Kidney epithelial cell (primary cell): ENCODE data around the gene NBPF9. TPM values are rescaled to one million over a fixed set of nuclear protein-coding genes. Genes with fewer than 3 reads are reported as not detected.
"Not testable (repeated sequence)": the region's sequence is repeated elsewhere in the genome, so short reads cannot be mapped to it uniquely, and the experiment has no call there.

Experiments used
- DNase-seq: peaks from one replicate; pipeline ENCODE4 v3.0.0-alpha.2; 2010; ENCODE audit warnings: low read depth
- H3K27me3 ChIP-seq: 2 replicates; pipeline ENCODE4 v1.6.0; 2011; ENCODE audit warnings: low read length; ENCODE audit not compliant: control insufficient read depth, insufficient read depth
- H3K36me3 ChIP-seq: 2 replicates; pipeline ENCODE4 v1.5.1; 2011; ENCODE audit warnings: low read length; ENCODE audit not compliant: control insufficient read depth, insufficient read depth
- H3K4me3 ChIP-seq: 2 replicates; pipeline ENCODE4 v1.5.1; 2011; ENCODE audit warnings: low read depth, mild to moderate bottlenecking, control low read depth, low read length
- total RNA-seq: library from RNA; depleted of rRNA; stranded (reverse); fragments of >200 nt; gene quantifications from 2 replicates; pipeline ENCODE4 v1.2.3, GENCODE V29; 2015

NBPF9 gene
- total RNA-seq, 1 donor from 2014 or later: 24.4 TPM

DNA sequence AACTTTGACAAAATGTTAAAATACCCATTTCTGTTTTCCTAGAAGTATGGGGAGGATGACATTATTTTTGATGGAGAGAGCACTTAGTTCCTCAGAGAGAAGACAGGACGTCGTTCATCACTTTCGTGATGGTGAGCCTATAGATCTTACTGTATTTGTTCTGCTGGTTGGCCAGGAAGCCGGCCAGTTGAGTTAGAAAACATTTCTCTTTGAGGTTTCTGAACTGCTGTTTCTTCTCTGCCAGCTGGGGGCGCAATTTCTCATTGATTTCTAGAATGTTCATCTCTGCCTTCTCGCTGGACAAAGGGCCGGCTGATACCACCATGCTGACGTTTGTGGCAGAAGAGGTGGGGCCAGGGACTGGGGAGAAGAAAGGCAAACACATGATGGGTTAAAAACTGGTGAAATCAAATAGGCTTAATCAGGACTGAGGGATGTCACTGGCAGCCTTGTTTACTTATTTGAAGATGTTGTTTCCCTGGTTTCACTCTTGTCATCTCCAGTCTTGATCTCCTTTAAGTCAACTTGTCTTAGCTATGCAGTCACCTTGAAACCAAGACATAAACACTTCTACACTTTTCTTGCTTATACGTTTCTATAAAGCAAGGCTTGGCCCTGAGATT lies 27.7 kb downstream of the NBPF9 start:
- DNase-seq, H3K4me3 ChIP-seq, H3K27me3 ChIP-seq, H3K36me3 ChIP-seq: not testable (repeated sequence)

DNA sequence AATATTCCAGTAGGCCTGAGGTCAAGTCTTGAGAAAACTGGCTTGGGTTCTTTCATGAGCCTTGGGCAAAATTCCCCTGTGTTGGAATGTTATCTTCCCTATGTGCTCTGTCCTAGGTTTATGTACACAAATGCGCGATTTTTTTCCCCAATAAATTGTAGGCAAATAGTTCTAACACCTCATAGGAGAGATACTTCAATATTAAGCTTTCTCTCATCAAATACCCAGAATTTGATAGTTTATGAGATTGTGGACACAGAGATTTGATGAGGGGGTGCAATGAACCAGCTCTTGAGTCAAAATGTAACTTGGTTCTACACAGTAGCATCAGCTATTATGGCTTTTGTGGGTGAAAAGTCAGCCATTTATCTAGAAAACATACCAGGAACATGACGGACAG lies 38.7 kb downstream of the NBPF9 start:
- not testable (repeated sequence) for H3K27me3 ChIP-seq, H3K36me3 ChIP-seq, H3K4me3 ChIP-seq, DNase-seq

DNA sequence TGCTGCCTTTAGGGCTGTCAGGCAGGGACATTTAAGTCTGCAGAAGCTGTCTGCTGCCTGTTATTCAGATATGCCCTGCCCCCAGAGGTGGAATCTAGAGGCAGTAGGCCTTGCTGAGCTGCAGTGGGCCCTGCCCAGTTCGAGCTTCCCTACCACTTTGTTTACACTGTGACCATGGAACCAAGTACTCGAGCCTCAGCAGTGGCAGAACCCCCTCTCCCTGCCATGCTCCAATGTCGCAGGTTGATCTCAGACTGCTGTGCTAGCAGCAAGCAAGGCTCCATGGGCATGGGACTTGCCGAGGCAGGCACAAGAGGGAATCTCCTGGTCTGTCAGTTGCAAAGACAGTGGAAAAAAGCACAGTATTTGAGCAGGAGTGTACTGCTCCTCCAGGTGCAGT lies 60.3 kb downstream of the NBPF9 start:
- not testable (repeated sequence) for DNase-seq, H3K4me3 ChIP-seq, H3K27me3 ChIP-seq, H3K36me3 ChIP-seq

DNA sequence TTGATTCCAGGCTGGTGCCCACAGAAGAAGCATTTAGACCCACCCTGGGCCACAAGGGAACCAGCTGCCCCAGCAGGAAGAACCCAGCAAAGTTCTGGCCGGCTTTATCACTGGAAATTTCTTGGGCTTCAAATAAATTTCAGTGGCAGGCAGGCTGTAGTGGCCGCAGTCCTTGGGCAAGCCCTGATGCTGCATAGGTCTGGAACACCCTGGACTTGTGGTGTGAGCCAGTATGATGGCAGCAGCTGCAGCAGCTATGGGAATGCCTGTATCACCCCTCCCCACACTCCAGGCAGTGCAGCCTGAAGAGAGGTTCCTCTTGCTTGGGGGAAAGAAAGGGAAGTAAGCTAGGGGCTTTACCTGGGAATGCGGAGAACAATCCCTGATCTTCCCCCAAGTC lies 69.4 kb downstream of the NBPF9 start:
- not testable (repeated sequence) for H3K4me3 ChIP-seq, H3K36me3 ChIP-seq, DNase-seq, H3K27me3 ChIP-seq

DNA sequence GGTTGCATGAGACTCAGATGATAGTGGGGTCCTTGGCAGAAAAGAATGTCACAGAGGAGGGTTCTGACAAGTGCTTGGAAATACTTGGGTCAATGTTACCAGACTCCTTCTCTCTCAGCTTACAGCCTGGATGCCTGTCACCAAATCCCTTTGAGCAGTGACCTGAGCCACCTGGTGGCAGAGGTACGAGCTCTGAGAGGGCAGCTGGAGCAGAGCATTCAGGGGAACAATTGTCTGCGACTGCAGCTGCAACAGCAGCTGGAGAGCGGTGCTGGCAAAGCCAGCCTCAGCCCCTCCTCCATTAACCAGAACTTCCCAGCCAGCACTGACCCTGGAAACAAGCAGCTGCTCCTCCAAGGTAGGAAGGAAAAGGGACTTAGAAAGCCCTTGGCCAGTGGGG lies 79.0 kb downstream of the NBPF9 start:
- not testable (repeated sequence) for DNase-seq, H3K27me3 ChIP-seq, H3K36me3 ChIP-seq, H3K4me3 ChIP-seq

DNA sequence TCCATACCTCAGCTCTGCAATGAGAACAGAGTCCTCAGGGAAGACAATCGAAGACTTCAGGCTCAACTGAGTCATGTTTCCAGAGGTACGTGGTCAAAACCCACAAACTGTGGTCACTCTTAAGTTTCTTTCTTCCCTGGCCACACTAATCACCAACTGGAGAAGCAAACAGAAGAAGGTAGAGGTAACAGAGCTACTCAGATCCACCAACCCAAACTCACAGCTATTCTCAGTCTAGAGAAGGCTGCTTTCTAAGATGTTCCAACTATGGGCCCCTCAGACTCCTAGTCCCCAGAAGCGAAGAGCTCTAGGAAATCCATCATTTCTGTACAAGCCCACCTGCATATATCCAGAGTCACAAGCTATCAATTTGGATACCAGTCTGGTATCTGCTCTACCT lies 84.8 kb downstream of the NBPF9 start:
- DNase-seq, H3K36me3 ChIP-seq, H3K4me3 ChIP-seq: not testable (repeated sequence)

DNA sequence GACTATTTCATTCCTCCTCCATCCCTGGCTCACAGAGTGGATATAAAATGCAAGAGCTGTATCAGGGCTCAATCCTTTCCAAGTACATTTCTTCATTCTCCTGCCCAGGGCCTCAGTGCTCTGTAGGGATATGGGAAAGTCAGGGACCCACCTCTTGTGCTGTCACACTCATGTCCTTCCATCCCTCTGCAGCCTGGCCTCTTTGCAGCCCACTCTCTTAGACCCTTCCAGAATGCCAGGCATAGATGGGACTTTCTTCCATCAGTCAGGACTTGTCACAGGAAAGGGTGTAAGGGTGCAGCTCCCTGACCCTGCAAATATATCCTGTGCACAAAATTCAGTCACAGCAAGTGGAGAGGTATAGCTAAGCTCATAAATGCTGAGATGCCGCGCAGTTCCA lies 86.7 kb downstream of the NBPF9 start:
- not testable (repeated sequence) for H3K4me3 ChIP-seq, DNase-seq, H3K27me3 ChIP-seq, H3K36me3 ChIP-seq

More for the DNA sequence above, 84.8 kb downstream of the NBPF9 start:
- H3K27me3 ChIP-seq: not testable (repeated sequence)

DNA sequence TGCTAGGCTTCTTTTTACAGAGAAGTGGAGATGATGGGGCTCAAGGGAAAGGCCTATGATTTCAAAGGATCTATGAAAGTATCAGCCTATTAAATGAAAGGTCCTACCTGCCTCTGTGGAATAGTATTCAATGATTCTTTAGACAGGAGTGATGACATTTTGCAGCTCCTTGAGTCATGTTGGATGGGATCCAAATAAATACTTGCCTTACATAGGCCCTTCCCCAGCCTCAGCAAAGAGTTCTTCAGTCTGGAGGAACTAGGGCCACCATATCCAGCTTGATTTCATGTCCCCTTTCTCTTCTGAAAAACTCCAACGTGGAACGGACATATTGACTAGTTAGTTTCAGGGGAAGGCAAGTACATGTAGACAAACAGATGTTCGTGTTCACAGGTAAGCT lies 87.8 kb downstream of the NBPF9 start:
- not testable (repeated sequence) for H3K4me3 ChIP-seq, DNase-seq, H3K27me3 ChIP-seq, H3K36me3 ChIP-seq

DNA sequence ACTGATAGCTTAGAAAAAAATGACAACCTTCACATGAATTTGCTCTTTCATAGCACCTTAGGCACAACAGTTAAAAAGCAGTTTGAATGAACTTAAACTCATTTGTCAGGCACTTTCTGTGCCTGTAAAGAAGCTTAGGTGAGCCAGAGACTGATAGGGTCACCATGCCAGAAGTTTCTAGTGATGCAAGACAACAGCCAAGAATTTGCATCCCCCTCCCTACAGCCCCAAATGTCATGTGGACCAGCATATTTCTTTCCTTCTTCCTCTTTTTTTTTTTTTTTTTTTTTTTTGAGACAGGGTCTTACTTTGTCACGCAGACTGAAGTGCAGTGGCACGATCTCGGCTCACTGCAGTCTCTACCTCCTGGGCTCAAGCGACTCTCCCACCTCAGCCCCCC lies 89.8 kb downstream of the NBPF9 start:
- not testable (repeated sequence) for H3K4me3 ChIP-seq, DNase-seq, H3K27me3 ChIP-seq, H3K36me3 ChIP-seq

DNA sequence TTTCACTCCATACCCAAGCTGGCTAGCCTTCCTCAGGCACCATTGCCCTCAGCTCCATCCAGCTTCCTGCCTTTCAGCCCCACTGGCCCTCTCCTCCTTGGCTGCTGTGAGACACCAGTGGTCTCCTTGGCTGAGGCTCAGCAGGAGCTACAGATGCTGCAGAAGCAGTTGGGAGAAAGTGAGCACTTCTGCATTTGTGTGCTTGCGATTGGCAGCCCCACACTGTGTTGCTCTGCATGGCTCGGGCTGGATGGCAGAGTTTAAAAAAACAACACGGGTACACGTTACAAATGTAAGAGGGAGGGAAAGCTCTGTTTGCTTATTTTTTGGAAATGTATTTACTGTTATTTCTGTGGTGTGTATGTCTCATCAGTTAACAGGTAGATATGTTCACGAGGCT lies 90.8 kb downstream of the NBPF9 start:
- H3K36me3 ChIP-seq, H3K4me3 ChIP-seq, H3K27me3 ChIP-seq, DNase-seq: not testable (repeated sequence)

DNA sequence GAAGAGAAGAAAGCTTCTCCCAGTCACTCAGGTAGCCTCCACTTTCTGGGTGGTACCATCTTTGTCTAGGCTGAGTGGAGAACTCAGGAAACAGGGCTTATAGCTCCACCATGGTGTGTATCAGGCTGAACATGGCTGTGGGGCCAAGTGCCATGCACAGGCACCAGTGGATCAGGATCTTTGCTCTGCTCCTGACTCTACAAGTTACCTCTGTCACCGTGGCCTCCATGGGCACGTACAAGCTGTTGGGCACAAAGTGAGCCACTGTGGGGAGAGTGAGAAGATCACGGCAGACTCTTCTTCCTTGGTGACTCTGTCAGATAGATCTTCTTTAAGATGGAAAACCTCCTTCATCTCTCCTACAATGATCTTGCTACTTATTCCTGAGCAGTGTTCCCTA lies 93.6 kb downstream of the NBPF9 start:
- not testable (repeated sequence) for H3K4me3 ChIP-seq, H3K36me3 ChIP-seq, H3K27me3 ChIP-seq, DNase-seq

DNA sequence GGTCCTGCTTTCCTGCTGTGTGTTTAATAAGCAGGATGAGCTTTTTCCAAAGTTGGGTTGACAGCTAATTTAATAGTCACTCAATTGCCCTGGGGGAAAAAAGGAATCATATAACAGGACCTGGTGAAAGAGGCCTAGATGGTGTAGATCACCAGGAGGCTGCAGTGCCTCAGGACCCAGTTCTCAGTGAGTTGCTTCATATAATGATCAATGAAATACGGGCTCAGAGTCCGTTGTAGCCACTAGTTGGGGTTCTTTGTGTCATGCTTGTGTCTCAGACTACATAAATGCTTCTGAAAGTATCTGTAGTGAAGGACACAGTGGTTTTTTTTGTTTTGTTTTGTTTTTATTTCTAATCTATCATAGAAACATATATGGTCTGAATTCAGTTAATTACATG lies 94.6 kb downstream of the NBPF9 start:
- not testable (repeated sequence) for H3K36me3 ChIP-seq, H3K27me3 ChIP-seq, H3K4me3 ChIP-seq, DNase-seq

DNA sequence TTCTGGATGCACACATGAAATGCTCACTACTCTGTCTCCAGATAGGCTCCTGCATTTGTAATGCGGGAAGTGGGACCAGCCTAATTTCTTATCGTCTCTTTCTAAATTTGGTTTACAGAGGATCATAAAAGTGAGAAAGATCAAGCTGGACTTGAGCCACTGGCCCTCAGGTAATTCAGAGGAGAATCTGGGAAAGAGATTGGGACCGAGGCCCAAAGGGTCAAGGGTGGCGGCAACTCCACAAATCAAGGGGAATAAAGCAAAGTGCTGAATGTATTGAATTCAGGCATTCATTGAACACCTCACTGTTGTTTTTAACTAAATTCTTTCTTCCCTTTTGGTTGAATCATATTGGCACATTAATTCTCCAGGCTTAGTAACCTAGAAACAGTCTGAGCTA lies 95.0 kb downstream of the NBPF9 start:
- H3K36me3 ChIP-seq, H3K27me3 ChIP-seq, H3K4me3 ChIP-seq, DNase-seq: not testable (repeated sequence)
